WTC11 (cell line): ENCODE results near the gene PDRG1. TPM values are rescaled to one million over a fixed set of nuclear protein-coding genes. Genes with fewer than 3 reads are reported as not detected.

Experiments
- ATAC-seq: fragments of 200-7000 bp; cut with Tn5 transposase; 2 replicates; pipeline ENCODE4 v1.10.0; 2021; ENCODE audit warnings: mild to moderate bottlenecking, moderate library complexity
- CTCF ChIA-PET: fragments of 300-600 bp; sonication (Branson Sonifier 250); formaldehyde crosslinking; loops from one replicate; lab custom pipeline; 2021; ENCODE audit warnings: antibody characterized with exemption; lab: Charles Lee
- POLR2A ChIA-PET: fragments of 350-600 bp; sonication (Branson Sonifier 250); formaldehyde crosslinking; loops from one replicate; lab custom pipeline; 2021; ENCODE audit warnings: antibody characterized with exemption; lab: Charles Lee
- DNase-seq: peaks from one replicate; pipeline ENCODE4 v3.0.0; 2021; ENCODE audit warnings: low spot score
- H3K27ac Mint-ChIP-seq: 2 replicates; pipeline ENCODE4 v1.8.0; 2021; ENCODE audit warnings: mixed read lengths
- H3K27me3 Mint-ChIP-seq: 2 replicates; pipeline ENCODE4 v1.8.0; 2021; ENCODE audit warnings: low read depth, mild to moderate bottlenecking, moderate library complexity, mixed read lengths
- H3K36me3 Mint-ChIP-seq: 2 replicates; pipeline ENCODE4 v1.8.0; 2021; ENCODE audit warnings: mixed read lengths
- H3K4me1 Mint-ChIP-seq: 2 replicates; pipeline ENCODE4 v1.8.0; 2022; ENCODE audit warnings: mixed read lengths
- H3K4me3 Mint-ChIP-seq: 2 replicates; pipeline ENCODE4 v1.8.0; 2021; ENCODE audit warnings: mild to moderate bottlenecking, moderate library complexity, mixed read lengths
- H3K9me3 Mint-ChIP-seq: 2 replicates; pipeline ENCODE4 v1.8.0; 2021; ENCODE audit warnings: mixed read lengths
- CREM ChIP-seq: sonication (generic); formaldehyde crosslinking; IDR thresholded peaks from 2 replicates; pipeline ENCODE4 v1.8.1; 2022; ENCODE audit warnings: mild to moderate bottlenecking, missing genetic modification reagents, moderate library complexity
- ELF4 ChIP-seq: sonication (generic); formaldehyde crosslinking; IDR thresholded peaks from 2 replicates; pipeline ENCODE4 v1.8.1; 2022; ENCODE audit warnings: low read depth, mild to moderate bottlenecking, moderate library complexity, missing genetic modification reagents
- ETV6 ChIP-seq: sonication (generic); formaldehyde crosslinking; IDR thresholded peaks from 2 replicates; pipeline ENCODE4 v1.8.1; 2022; ENCODE audit warnings: mild to moderate bottlenecking, missing genetic modification reagents
- GTF2I ChIP-seq: fragments of 250-450 bp; sonication (Bioruptor Pico); conservative IDR thresholded peaks from 2 replicates; pipeline ENCODE4 v1.4.0; 2021; ENCODE audit warnings: mild to moderate bottlenecking
- HMGA2 ChIP-seq: fragments of 250-450 bp; sonication (Bioruptor Pico); IDR thresholded peaks from 2 replicates; pipeline ENCODE4 v1.4.0; 2021; ENCODE audit warnings: mild to moderate bottlenecking, moderate library complexity
- JUN ChIP-seq: sonication (generic); formaldehyde crosslinking; IDR thresholded peaks from 2 replicates; pipeline ENCODE4 v1.8.0; 2023; ENCODE audit warnings: mild to moderate bottlenecking, missing genetic modification reagents
- MXD4 ChIP-seq: fragments of 250-450 bp; sonication (Bioruptor Pico); IDR thresholded peaks from 2 replicates; pipeline ENCODE4 v1.8.0; 2021; ENCODE audit warnings: mild to moderate bottlenecking, moderate library complexity, borderline replicate concordance
- NFYB ChIP-seq: sonication (generic); formaldehyde crosslinking; conservative IDR thresholded peaks from 2 replicates; pipeline ENCODE4 v1.8.0; 2022; ENCODE audit warnings: low read depth, missing genetic modification reagents
- NR1H2 ChIP-seq: sonication (generic); formaldehyde crosslinking; IDR thresholded peaks from 2 replicates; pipeline ENCODE4 v1.9.0; 2021; ENCODE audit warnings: mild to moderate bottlenecking, moderate library complexity, missing genetic modification reagents
- SP1 ChIP-seq: sonication (generic); formaldehyde crosslinking; conservative IDR thresholded peaks from 2 replicates; pipeline ENCODE4 v1.8.1; 2022; ENCODE audit warnings: missing genetic modification reagents
- TEAD4 ChIP-seq: sonication (generic); formaldehyde crosslinking; IDR thresholded peaks from 2 replicates; pipeline ENCODE4 v1.8.0; 2022; ENCODE audit warnings: mild to moderate bottlenecking, missing genetic modification reagents
- ZNF219 ChIP-seq: sonication (generic); formaldehyde crosslinking; IDR thresholded peaks from 2 replicates; pipeline ENCODE4 v1.8.0; 2023; ENCODE audit warnings: missing genetic modification reagents, mild to moderate bottlenecking, borderline replicate concordance
- ZNF396 ChIP-seq: fragments of 250-450 bp; sonication (Bioruptor Pico); IDR thresholded peaks from 2 replicates; pipeline ENCODE4 v1.8.0; 2021; ENCODE audit warnings: mild to moderate bottlenecking, moderate library complexity, borderline replicate concordance
- ZNF671 ChIP-seq: fragments of 250-450 bp; sonication (Bioruptor Pico); IDR thresholded peaks from 2 replicates; pipeline ENCODE4 v1.8.0; 2021; ENCODE audit warnings: mild to moderate bottlenecking
- total RNA-seq: library from RNA; stranded (reverse); gene quantifications from 3 replicates; pipeline ENCODE4 v1.2.3, GENCODE V29; 2021
- TF ChIP-seq, protein P1 (sequence below): sonication (generic); formaldehyde crosslinking; IDR thresholded peaks from 2 replicates; pipeline ENCODE4 v1.8.0; 2022; ENCODE audit warnings: mild to moderate bottlenecking, missing genetic modification reagents
- TF ChIP-seq, protein P2 (sequence below): sonication (generic); formaldehyde crosslinking; IDR thresholded peaks from 2 replicates; pipeline ENCODE4 v1.8.0; 2023; ENCODE audit warnings: missing genetic modification reagents
- TF ChIP-seq, protein P3 (sequence below): fragments of 250-450 bp; sonication (Bioruptor Pico); conservative IDR thresholded peaks from 2 replicates; pipeline ENCODE4 v1.9.0; 2021; ENCODE audit warnings: mild to moderate bottlenecking
- TF ChIP-seq, protein P4 (sequence below): fragments of 250-450 bp; sonication (Bioruptor Pico); IDR thresholded peaks from 2 replicates; pipeline ENCODE4 v1.8.0; 2021; ENCODE audit warnings: mild to moderate bottlenecking
- TF ChIP-seq, protein P5 (sequence below): sonication (generic); formaldehyde crosslinking; IDR thresholded peaks from 2 replicates; pipeline ENCODE4 v1.8.0; 2022; ENCODE audit warnings: mild to moderate bottlenecking, missing genetic modification reagents
- TF ChIP-seq, protein P6 (sequence below): sonication (generic); formaldehyde crosslinking; IDR thresholded peaks from 2 replicates; pipeline ENCODE4 v1.8.0; 2023; ENCODE audit warnings: mild to moderate bottlenecking, missing genetic modification reagents

Gene PDRG1
- total RNA-seq, 1 experiment from 2014 or later = 16.0 TPM

DNA sequence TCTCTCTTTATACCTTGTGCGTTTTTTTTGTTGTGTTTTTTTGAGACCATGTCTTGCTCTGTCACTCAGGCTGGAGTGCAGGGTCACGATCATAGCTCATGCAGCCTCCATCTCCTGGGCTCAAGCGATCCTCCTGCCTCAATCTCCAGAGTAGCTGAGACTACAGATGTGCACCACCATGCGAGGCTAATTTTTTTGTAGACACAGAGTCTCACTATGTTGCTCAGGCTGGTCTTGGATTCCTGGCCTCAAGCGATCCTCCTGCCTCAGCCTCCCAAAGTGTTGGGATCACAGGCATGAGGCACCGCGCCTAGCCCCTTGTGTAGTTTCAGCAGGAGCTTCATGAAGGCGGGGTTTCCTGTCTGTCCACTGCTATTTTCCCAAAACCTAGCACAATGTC is 27.3 kb downstream of the PDRG1 start:
- Mint-ChIP-seq H3K36me3 (no peaks in the 10 kb centered on the region), H3K4me3 (no peak overlapping the region), H3K4me1 (peaks cover 13% of the 10 kb centered on the region), H3K27me3 (no peaks in the 10 kb centered on the region), H3K9me3 (no peaks in the 10 kb centered on the region), H3K27ac (no peak overlapping the region)
- ATAC-seq (no peak), DNase-seq (no peak)
- TF ChIP-seq, protein P1, sequence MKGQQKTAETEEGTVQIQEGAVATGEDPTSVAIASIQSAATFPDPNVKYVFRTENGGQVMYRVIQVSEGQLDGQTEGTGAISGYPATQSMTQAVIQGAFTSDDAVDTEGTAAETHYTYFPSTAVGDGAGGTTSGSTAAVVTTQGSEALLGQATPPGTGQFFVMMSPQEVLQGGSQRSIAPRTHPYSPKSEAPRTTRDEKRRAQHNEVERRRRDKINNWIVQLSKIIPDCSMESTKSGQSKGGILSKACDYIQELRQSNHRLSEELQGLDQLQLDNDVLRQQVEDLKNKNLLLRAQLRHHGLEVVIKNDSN (CRISPR knock-in tag) = no peak
- TF ChIP-seq NR1H2 (CRISPR knock-in tag) (no peak), ELF4 (no peak), MXD4 (CRISPR knock-in tag) (no peak), HMGA2 (CRISPR knock-in tag) (no peak), CREM (CRISPR knock-in tag) (no peak), GTF2I (CRISPR knock-in tag) (no peak), NFYB (CRISPR knock-in tag) (no peak), TEAD4 (no peak)
- TF ChIP-seq, protein P2, sequence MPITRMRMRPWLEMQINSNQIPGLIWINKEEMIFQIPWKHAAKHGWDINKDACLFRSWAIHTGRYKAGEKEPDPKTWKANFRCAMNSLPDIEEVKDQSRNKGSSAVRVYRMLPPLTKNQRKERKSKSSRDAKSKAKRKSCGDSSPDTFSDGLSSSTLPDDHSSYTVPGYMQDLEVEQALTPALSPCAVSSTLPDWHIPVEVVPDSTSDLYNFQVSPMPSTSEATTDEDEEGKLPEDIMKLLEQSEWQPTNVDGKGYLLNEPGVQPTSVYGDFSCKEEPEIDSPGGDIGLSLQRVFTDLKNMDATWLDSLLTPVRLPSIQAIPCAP (CRISPR knock-in tag) = no peak
- TF ChIP-seq, protein P3, sequence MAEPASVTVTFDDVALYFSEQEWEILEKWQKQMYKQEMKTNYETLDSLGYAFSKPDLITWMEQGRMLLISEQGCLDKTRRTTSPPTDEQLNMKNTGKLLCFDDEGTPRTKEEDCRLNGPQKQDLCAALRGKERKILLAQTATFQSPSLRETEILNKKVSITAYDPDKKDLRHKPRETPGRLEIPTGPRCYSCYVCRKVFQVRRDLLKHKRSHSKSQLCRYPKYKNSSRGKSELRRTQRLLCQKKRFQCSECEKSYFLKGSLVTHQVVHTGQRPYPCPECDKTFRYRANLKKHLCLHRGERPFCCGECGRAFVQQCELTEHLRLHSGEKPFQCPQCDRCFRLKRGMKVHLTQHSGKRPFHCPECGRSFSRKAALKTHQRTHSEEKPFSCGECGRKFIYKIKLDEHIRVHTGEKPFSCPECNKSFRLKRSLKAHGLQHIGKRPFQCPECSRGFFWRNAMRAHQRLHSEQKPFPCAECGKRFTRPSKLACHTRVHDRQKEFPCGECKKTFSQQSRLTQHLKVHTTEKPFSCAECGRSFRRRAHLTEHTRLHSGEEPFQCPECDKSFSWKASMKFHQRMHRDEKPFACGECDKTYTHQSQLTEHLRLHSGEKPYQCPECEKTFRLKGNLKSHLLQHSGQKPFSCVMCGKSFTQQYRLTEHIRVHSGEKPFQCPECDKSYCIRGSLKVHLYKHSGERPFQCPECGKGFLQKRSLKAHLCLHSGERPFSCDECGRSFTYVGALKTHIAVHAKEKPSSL (CRISPR knock-in tag) = no peak
- TF ChIP-seq, protein P4, sequence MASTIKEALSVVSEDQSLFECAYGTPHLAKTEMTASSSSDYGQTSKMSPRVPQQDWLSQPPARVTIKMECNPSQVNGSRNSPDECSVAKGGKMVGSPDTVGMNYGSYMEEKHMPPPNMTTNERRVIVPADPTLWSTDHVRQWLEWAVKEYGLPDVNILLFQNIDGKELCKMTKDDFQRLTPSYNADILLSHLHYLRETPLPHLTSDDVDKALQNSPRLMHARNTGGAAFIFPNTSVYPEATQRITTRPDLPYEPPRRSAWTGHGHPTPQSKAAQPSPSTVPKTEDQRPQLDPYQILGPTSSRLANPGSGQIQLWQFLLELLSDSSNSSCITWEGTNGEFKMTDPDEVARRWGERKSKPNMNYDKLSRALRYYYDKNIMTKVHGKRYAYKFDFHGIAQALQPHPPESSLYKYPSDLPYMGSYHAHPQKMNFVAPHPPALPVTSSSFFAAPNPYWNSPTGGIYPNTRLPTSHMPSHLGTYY = no peak
- TF ChIP-seq, protein P5, sequence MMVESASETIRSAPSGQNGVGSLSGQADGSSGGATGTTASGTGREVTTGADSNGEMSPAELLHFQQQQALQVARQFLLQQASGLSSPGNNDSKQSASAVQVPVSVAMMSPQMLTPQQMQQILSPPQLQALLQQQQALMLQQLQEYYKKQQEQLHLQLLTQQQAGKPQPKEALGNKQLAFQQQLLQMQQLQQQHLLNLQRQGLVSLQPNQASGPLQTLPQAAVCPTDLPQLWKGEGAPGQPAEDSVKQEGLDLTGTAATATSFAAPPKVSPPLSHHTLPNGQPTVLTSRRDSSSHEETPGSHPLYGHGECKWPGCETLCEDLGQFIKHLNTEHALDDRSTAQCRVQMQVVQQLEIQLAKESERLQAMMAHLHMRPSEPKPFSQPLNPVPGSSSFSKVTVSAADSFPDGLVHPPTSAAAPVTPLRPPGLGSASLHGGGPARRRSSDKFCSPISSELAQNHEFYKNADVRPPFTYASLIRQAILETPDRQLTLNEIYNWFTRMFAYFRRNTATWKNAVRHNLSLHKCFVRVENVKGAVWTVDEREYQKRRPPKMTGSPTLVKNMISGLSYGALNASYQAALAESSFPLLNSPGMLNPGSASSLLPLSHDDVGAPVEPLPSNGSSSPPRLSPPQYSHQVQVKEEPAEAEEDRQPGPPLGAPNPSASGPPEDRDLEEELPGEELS (CRISPR knock-in tag) = no peak
- POLR2A ChIA-PET = interaction anchor here (0.6 kb wide), 1 partner anchor 690 kb away, joined by 3 read pairs; no protein-coding TSS in a partner anchor
- CTCF ChIA-PET = interaction anchor here (0.6 to 2.7 kb wide), 5 partner anchors 11 to 93 kb away, joined by 3 to 19 read pairs (median 5); no protein-coding TSS in a partner anchor

DNA sequence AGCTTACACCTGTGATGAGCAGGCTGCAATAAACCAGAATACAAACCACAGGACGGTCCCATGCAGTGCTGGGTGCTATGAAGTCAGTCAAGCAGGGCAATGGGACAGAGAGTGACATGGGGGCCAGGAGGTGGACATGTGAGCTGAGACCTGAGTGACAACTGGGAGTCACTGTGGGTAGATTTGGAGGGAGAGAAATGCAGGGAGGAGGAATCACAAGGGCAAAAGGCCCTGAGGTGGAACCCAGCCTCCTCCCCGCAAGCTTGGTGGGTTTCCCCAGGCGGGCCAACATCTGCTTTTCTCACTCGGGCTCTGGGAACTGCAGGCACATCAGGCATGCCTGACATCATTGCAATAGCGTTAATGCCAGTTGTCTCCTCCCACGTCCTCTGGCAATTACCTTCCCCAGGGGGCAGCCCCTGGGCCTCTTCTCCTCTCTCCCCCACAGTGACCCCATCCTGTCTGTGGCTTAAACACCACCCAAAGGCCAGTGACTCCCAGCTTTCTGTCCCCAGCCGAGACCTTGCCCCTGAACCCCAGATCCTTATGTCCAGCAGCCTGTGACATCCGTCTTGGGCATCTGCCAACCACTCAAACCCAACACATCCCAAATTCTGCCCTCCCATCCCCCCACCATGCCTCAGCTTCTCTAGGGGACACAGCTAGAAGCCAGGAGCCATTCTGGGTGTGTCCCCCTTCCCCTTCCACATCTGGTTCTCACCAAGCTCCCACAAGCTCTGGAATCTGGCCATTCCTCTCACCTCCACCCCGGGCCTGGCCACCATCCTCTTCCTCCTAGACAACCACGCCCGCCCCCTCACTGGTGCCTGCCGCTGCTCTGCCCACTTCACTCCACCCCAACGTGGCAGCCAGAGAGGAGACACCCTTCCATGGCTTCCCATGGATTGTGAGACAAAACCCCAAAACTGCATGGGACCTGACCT is 28.2 kb downstream of the PDRG1 start:
- no peak overlapping the region for H3K27ac Mint-ChIP-seq
- no peak overlapping the region for H3K4me3 Mint-ChIP-seq
- peaks cover under 1% of the 10 kb centered on the region; the same call in 1 of the 2 replicates for H3K27me3 Mint-ChIP-seq
- no peak for DNase-seq
- CTCF ChIA-PET = interaction anchor here (1.2 to 2.7 kb wide), 4 partner anchors 11 to 94 kb away, joined by 3 to 19 read pairs (median 9); partner anchors contain the start of gene PDRG1
- no peak for TF ChIP-seq ZNF219 (CRISPR knock-in tag)
- TF ChIP-seq ZNF396 (CRISPR knock-in tag) = no peak
- no peak for TF ChIP-seq NFYB (CRISPR knock-in tag)
- TF ChIP-seq, protein P3 (CRISPR knock-in tag) = no peak
- no peak for TF ChIP-seq JUN (CRISPR knock-in tag)
- no peak for TF ChIP-seq SP1 (CRISPR knock-in tag)
- TF ChIP-seq ZNF671 (CRISPR knock-in tag) = no peak
- TF ChIP-seq NR1H2 (CRISPR knock-in tag) = no peak
- no peak for TF ChIP-seq ETV6 (CRISPR knock-in tag)
- TF ChIP-seq, protein P6, sequence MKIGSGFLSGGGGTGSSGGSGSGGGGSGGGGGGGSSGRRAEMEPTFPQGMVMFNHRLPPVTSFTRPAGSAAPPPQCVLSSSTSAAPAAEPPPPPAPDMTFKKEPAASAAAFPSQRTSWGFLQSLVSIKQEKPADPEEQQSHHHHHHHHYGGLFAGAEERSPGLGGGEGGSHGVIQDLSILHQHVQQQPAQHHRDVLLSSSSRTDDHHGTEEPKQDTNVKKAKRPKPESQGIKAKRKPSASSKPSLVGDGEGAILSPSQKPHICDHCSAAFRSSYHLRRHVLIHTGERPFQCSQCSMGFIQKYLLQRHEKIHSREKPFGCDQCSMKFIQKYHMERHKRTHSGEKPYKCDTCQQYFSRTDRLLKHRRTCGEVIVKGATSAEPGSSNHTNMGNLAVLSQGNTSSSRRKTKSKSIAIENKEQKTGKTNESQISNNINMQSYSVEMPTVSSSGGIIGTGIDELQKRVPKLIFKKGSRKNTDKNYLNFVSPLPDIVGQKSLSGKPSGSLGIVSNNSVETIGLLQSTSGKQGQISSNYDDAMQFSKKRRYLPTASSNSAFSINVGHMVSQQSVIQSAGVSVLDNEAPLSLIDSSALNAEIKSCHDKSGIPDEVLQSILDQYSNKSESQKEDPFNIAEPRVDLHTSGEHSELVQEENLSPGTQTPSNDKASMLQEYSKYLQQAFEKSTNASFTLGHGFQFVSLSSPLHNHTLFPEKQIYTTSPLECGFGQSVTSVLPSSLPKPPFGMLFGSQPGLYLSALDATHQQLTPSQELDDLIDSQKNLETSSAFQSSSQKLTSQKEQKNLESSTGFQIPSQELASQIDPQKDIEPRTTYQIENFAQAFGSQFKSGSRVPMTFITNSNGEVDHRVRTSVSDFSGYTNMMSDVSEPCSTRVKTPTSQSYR (CRISPR knock-in tag) = no peak
- POLR2A ChIA-PET = interaction anchor here (0.6 to 0.8 kb wide), 2 partner anchors 12 to 691 kb away, joined by 3 read pairs; no protein-coding TSS in a partner anchor
- peaks cover 19% of the 10 kb centered on the region for H3K4me1 Mint-ChIP-seq
- H3K36me3 Mint-ChIP-seq = no peaks in the 10 kb centered on the region
- no peaks in the 10 kb centered on the region for H3K9me3 Mint-ChIP-seq
- no peak for ATAC-seq
